Measurements from ENCODE around the gene TTC12.

The TTC12 gene

DNA sequence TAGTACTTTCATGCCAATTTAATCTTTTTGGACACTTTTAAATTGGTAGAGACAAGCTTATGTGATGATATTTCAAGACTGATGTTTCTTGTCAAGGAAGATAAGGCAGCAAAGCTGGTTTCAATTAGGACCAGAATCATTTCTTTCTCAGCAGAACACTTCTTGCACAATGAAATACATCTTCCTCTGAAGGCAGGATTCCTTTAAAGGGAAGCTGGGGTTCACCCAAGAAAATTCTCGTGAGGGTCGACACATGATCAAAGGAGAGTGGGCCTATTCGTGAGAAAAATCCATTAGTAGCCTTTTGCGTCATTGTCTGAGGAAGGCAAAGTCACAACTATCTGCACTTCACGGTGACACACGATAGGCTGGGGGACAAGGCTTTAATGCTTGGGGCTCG is 17.6 kb downstream of the TTC12 start:
- no peak for DNase-seq

DNA sequence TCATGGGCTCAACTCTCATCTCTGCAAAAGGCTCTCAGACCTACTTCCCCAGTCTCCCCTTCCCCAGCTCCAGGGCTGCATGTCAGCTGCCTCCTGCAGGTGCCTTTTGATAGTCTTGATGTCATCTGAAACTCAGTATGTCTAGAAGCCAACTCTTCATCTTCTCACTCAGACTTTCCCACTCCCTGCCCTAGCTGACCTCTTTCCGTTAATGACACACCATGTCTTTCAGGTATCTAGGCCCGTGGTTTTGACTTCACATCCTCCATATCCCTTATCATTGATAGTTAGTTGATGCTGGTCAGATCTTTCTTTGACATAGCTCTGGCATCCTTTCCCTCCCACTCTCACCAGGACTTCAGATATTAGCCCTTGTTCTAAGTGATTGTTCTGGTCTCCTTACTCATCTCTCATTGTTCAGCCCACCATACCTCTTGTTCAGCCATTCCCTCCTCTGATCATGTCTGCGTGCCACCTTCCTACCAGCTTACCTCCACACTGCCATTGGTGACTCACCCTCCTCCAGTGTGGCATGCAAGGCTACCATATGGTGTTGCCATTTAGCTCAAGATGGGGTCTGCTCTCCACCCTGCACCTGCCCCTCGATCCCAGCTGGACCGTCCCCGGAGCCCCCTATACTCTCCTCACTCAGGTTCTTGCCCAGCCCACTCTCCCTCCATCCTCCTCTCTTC is 18.4 kb downstream of the TTC12 start:
- DNase-seq: no peak

DNA sequence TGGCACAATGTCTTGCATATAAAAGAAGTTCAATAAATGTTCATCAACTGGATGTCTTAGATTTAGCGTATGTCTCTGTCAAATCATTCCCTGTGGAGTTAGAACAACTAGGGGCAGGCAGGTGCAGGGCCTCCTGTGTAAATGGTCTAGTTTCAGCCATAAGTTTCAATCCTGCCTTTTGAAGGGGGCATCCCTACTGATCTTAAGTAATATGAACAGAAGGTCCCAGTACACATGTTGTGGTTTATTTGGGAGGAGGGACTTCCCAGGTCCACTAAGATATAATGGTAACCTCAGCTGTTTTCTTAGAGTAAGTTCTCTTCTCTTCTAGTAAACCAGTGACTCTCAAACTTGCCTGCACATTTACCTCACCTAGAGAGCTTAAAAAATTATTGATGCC is 19.8 kb downstream of the TTC12 start:
- DNase-seq: no peak

DNA sequence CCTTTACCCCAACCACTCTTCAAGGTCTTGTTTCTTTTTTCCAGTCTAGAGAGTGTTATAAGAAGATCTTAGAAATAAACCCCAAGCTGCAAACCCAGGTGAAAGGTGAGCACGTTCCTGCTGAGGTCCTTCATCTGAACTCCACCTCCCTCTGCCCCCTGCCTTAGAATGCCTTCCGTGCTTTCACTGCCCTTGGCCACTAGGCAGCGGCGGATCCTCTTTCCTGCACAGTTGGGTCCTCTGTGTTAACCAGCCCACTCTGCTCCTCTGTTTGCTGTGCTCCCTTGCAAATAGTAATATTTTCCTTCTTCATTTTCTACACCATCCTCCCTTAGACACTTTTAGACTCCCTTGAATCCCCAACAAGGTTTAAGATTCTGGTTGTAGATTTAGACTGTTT is 24.3 kb downstream of the TTC12 start:
- no peak for DNase-seq

DNA sequence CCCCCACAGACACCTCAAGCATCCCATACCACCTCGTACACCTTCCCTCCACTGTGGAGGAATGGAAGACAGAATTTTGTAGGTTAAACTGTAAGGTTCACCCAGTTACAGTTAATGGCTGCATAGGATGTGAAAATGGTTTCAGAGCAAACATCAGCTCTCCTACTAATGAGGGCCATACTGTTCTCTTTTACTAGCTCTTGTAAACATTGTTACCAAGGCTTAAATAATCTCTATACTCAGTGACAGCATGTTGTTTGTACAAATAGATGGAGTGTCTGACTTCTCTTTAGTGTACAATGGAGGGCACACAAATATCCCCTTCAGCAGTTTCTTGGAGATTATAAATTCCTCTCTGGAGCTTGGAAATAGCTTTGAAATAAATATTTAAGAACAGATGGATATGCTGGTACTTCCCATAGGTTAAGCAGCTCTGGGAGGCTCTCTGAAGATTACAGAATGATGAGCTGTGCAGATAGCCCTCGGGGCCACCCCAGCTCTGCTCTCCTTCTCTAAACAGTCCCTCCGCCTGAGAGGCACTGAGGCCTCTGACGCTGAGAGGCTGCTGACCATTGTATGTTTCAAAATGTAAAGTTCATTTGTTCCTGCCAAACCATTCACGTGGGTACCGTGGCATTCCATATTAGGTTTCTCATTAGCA is 25.7 kb downstream of the TTC12 start:
- DNase-seq: no peak

DNA sequence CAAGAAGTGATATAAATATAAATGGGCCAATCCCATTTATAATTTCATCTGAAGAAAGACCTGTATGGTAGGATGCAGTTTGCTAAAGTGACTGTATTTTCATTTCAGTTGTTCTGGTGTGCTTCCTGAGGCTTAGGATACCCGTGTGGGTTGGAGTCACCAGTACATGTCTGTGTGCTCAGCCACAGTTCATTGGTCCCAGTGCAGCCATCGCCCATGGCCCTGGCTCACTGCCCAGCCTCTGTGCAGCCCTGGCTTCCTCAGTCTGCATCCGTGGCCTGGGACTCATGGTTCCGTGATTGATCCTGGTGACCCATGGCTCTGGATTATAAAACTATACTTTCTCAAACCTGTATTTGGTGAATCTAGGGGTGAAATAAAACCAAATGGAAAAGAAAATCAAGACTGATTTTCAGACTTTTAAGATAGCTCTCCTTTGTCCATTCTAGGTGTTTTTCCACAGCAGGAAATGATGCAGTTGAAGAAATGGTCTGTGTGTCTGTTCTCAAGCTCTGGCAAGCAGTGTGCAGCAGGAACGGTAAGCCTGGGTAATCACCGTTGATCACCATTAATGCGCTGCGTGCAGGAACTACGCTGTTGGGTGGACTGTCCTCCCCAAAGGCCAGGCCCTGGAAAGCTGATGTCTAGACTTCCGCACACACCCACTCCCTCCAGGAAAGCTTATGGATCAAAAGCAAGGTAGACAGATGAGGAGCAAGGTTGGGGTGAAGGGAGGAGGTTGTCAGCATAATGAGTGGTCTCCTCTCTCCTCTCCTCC is 27.2 kb downstream of the TTC12 start:
- no peak for DNase-seq

DNA sequence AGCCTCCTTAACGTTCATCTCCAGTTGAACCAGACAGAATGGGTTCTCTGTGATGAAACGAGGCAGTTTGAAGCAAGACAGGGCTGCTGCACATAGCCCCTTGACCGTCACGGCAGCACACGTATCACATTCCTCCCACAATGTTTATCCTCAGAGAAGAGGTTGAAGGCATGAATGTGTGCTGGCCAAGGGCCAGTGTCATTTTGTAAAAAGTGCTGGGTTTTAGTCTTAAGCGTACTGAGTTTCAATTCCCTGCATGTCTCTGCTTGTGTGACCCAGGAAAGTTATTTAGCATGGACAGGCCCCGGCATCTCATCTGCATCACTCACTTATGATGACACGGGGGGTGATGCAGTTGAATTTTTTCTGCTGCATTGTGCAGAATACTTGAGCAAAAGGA is 31.6 kb downstream of the TTC12 start:
- DNase-seq: no peak

DNA sequence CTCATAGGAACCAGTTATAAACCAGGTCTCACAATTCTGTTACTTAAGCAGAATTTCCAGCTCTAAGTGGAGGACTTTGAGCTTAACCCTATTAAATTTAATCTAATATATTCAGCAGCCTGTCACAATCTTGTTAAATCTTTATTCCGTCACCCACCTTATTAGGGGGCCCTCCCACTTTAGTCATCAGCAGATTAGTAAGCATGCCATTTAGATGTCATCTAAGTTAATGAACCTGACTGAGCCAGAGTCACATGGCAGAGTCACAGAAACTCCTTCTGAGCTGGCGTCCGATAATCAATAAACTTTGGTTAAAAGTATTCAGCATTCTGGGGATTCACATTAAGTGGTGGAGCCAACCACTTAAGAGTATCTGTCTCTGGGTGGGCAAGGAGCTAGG is 35.1 kb downstream of the TTC12 start:
- DNase-seq: no peak

DNA sequence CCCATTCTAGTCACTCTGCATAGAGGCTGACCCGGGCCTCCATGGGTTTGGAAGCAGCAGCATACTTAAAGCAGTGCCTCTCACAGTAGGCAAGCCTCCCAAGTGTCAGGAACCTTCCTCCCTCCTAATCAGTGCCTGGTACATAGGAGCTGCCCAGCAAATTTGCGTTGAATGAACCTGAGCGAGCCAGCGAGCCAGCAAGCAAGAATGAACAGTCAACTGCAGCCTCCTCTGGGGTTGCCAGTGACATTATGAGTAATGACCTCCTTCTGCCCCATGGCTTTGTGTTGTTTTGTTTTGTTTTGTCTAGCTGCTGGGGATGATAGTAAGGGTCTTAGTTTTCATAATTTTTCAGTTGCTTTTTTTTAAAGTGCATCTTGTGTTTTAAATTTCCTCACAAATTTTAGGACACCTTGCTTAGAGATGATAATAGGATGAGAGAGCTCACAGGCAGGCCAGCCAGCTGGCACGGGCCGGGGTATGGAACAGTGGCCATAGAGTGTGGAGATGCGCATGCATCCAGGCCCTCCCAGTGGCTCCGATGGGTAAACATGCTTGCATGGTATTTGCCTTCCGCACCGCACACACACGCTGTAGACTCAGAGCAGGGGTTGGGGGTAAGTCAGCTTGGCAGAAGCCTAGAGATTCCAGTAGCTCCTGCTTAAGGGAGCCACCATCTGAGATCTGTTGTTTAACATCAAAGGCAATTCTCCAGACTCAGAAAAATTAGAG is 36.1 kb downstream of the TTC12 start:
- DNase-seq: no peak

DNA sequence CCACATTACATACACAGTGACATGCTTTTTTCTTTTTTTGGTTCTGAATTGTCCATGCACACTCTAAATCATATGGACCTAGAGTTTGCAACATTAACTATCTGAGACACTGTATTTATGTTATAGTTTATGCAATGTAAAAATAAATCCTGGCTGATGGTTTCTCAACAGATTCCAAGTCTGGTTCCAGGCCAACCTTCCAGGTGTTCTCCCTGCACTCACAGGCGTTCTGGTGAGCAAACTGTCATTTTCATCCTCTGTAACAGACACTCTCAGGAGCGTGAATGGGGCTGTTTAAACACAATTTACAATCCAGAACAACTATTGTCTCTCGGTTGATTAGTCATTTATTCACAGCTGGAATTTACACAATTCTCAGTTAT is 36.7 kb downstream of the TTC12 start:
- no peak for DNase-seq

DNA sequence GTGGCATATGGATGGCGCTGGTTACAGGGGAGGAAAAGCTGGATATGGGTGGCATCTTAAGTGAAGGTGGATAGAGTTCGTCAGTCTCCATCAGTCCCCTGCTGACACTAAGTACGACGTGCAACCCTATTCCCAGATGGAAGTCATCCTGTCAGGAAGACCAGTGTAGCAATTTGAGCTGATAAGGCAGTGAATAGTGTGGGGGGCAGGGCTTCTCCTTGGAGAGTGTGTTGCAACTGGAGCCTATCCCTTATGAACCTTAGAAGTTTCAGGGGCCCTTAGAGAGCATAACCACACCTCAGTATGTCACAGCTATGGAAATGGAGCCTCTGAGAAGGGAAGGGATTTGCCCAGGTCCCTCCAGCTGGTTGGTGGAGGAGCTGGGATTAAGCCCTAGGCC is 37.1 kb downstream of the TTC12 start:
- no peak for DNase-seq

DNA sequence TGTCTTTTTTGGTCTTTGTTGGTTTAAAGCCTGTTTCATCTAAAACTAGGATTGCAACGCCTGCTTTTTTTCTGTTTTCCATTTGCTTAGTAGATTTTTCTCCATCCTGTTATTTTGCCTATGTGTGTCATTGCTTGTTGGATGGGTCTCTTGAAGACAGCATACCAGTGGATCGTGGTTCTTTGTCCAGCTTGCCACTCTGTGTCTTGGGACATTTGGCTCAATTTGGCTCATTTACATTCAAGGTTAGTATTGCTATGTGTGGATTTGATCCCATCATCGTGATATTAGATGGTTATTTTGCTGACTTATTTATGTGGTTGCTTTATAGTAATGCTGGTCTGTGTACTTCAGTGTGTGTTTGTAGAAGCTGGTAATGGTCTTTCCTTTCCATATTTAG is 41.8 kb downstream of the TTC12 start:
- no peak for DNase-seq

DNA sequence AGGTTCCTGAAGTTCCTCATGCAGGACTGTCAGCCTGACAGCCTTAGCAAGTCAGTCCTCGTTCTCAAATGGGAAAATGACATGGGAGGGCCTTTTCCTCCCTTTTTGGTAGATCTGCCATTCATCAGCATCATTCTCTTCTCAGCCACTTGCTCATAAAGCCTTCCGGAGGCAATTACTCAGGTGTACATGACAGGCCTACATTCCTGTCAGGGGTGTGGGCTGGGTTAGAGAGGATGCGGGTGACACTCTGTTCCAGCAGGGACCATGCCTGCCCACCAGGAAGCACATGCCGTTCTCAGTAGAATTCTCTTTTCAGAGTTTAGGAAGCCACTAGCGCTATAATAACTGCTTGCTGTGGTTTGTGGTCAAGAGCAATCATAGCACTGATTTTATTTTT is 49.0 kb downstream of the TTC12 start:
- no peak for DNase-seq

DNA sequence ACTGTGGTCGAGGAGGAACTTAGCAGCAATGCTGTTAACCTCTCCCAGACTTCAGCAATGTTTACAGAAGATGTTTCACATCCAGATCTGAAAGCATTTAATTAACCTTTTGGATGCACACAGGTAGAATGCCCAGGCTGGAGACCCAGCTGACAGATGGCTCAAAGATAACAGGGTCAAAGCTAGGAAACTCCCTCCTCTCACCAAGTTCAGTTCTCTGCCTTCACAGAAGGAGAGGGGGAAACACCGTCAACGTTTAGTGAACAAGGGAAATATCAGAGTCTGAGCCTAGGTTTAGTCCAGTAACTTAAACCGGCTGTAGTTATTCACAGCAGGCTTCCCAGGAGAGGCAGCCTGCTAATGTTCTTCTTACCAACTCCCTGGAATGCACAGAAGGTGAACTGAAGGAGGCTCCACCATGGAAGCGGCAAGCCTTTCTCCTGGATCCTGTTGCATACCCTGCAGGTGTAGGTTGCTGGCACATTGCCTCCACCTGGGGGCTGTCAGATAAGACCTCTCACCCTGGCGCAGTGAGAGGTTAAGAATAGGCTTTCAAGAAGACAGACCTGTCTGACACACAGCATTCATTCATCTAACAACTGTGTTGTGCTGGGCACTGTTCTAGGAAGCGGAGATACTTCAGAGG is 49.7 kb downstream of the TTC12 start:
- DNase-seq: no peak

DNA sequence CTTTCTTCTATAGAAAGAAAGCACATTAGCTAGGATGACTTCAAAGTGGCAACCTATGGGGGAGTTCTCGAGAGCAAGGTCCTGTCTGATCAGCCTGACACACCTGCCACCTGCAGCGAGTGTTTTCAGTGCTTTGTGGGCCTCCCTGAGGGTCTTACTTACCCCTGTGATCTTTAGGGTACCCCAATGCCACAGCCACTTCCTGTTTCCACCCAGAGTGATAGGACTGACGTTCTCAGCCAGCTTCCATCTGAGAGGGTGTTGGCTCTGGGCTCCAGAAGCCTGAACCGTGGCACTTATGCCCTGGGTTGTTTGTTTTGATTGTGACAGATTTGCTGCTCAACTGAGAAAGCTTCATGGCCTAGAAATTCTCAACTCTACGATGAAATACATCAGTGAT is 51.5 kb downstream of the TTC12 start:
- DNase-seq: no peak

DNA sequence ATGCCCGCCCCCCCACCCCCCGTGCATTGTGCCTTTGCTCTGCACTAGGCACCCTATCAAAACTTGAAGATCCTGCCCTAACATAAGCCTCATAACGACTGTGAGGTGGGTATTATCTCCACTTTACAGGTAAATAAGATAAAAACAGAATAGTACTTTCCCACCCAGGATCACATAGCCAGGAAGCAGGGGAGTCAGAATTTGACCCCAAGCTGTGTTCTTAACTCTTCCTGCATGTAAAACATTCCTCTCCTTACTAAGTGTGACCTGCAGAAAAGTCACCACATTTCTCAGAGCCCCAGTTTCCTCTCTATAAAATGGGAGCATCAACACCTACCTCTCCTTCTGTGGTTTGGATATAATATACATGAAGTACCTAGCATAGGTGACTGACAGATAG is 55.0 kb downstream of the TTC12 start:
- DNase-seq: no peak

DNA sequence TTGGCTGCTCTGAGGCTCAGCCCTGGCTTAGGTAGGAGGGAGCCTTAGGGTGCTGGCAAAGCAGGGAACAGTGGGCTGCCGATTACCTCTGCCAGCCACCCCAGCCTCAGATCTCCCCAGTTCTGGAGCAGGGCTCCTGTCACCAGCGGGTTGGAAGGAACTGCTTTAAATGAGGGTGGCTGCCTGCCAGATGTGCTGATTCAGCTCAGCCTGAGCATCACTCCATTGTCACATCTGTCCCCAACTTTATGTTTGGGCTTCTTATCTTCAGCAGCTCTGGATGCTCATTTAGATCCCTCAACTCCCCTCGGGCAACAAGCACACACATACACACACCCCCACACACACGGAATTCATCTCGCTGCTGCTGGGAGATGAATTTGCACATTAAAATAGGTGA is 56.3 kb downstream of the TTC12 start:
- no peak for DNase-seq

DNA sequence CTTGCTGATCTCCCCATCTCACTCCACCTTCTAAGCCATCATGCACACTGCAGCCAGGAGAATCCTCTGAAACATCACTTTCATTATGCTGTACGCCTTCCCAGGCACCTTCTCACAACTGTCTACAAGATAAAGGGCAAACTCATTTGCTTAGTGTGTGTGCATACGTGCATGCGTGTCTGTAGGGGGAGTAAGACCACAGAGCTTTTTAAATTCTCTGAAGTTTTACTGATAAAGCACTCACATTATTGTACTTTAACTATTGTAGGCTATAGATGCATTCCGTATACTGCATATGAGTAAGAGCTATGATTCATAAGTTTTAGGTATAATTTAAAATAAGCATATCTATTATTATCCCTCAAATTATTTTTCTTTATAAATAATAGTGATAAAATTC is 57.9 kb downstream of the TTC12 start:
- DNase-seq: no peak

DNA sequence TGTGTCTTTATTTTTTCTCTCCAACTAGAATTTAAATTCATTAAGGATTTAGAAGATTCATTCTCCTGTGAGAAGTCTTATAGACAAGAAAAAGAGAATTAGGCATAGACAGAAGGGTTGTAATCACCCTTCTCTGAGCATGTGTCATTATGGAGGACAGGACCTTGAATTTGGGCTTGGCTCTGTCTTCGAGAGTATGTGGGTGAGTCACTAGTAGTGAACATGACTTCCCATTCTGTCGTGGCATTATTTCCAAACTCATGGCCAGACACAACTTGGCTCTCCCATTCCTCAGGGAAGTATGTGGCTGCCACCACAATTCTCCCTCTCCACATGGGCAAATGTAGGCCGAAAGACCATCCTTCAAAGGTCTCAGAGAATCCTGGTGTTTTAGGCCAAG is 58.9 kb downstream of the TTC12 start:
- DNase-seq: peak; percentile 40 to 42 (median 41)

DNA sequence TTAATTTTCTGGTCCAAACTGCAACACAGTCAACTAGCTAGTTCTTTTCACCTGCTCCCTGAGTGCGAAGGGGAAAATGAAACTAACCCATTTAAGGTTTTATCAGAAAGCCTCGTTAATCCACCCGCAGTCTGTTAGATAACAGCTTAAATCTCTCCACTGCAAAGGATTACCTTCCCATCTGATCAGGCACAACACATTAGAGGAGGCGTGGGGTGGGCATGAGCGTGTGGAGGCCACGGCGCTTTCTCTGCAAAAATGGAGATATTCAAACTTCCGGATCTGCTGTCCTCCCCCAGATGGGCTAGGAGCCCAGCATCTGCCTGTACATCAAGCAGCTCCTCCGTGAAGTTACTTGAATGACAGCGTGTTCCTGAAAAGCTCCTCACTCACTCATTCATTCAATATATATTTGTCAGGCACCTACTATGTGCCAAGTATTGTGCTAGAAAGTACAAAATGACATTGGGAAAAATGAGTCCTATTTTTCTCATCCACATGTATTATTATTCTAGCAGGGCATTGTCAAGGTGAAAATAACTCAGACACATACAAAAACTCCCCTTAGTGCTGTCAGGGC is 59.7 kb downstream of the TTC12 start:
- no peak for DNase-seq

DNA sequence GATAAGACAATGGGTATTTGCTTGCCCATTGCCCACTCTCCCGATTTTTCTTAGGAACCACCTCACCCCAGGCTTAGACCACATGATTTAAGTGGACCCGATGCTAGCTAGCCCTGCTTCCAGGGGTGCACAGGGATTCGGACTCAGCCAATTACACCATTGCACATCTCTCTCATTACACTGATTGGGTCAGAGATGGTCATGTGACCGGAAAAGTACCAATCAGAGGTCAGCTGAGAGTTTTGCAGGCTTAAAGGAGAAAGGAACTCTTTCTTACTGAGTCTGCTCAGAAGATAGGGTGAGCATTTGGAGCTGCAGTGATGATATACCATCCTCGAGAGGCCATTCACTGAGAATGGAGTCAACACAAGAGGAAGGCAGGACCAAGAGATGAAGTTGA is 61.0 kb downstream of the TTC12 start:
- DNase-seq: no peak

DNA sequence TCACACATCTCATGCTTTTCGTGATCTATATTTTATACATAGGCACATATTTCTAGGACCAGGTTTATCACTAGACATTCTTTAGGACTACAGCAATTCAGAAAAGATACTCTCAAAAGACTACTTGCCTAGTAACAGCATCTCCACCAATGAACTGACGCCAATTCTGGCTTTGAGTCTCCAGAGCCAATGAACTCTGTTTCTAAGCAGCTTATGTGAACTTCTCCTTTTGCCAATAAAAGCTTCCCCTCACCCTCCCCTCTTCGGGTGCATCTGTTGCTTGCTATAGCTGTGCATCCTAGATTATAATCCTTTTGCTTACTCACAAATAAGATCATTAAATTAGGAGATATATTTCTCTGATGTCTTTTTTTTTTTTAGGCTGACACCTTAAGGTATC is 61.8 kb downstream of the TTC12 start:
- DNase-seq: peak; percentile 21 to 33 (median 23)
